ENCODE measurements around the gene TRMT13. TPM values are rescaled to one million over a fixed set of nuclear protein-coding genes. Genes with fewer than 3 reads are reported as not detected.

The TRMT13 gene
- total and polyA plus RNA-seq, 2 of the 13 experiments (the other 11 are each of a cell fraction or from before 2014, with no cell fraction given): 10.0 to 12.4 TPM

DNA sequence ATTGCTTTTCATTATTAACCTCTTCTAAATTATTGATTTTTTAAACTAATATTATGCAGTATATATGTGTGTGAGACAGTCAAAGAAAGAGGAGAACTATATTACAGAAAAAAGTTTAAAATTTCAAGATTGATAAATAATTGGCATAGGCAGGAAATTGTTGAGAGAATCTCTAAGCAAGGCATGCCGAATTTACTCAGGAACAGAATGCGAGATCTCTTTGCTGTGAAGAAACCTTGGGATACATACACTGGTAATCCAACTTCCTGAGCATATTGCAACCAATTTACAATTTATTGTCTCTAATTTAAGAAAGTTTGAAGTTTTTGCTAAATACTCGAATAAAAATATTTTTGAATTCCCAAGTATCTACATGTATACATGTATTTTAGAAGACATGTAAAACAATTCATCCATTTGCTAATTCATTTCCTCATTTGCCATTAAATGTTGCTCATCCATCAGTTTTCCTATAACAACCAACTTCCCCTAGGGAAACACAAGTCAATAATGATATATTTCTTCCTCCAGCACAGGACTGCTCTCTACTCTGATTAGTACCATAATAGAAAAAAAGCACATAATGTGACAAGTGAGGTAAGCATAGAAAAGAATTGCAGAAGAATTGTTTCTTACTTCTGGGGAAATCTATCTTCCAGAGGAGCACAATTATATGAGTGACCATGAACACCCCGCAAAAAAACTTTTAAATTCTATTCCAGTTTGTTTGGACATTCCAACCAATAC, 44.5 kb downstream of the TRMT13 start (continued):
- TF ChIP-seq, protein P1, sequence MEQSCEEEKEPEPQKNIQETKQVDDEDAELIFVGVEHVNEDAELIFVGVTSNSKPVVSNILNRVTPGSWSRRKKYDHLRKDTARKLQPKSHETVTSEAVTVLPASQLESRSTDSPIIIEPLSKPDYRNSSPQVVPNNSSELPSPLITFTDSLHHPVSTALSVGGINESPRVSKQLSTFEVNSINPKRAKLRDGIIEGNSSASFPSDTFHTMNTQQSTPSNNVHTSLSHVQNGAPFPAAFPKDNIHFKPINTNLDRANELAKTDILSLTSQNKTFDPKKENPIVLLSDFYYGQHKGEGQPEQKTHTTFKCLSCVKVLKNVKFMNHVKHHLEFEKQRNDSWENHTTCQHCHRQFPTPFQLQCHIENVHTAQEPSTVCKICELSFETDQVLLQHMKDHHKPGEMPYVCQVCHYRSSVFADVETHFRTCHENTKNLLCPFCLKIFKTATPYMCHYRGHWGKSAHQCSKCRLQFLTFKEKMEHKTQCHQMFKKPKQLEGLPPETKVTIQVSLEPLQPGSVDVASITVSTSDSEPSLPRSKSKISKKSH (CRISPR knock-in tag; IDR thresholded peaks at IDR 0.05; ENCODE audit: borderline replicate concordance): no peak
- no peak for TF ChIP-seq MAFG (CRISPR knock-in tag; IDR thresholded peaks at IDR 0.05)
- TF ChIP-seq SALL2 (CRISPR knock-in tag; IDR thresholded peaks at IDR 0.05): no peak
- TF ChIP-seq CHD2 (IDR thresholded peaks at IDR 0.05; ENCODE audit: low read depth, low read length): no peak
- TF ChIP-seq REPIN1 (CRISPR knock-in tag; IDR thresholded peaks at IDR 0.05; ENCODE audit: borderline replicate concordance, low read depth): no peak
- TF ChIP-seq NR1H2 (CRISPR knock-in tag; IDR thresholded peaks at IDR 0.05; ENCODE audit: borderline replicate concordance, low read depth): no peak

DNA sequence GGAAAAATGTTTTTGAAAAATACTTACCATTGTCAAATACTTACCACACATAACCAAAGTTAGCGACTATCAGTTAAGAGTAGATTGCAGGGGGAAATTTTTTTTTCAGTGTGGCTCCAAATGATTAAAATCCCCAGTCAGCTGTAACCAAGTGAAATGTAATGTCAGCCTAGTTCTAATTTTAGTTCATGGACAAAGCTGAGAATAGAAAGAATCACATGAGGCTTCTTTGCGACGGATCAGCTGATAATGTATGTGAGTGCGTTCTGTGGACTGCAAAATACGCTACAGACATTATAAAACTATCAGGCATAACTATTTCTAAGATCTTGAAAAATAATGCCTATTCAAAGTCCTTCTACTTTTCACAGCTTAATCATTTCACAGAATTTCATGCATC, 45.1 kb downstream of the TRMT13 start, which contains the start of gene LRRC39:
Gene LRRC39, minus strand, starts transcription at position 166 of the 400 bp plus-strand sequence. CDS start 9,740 bp downstream, outside the sequence.
- CTCF ChIA-PET (ENCODE audit: low intra/inter-chr PET ratio, low total read pairs): no interaction called here
- BruUV-seq (replicated peaks): no TSS peak
- Histone ChIP-seq H3K4me1 (ENCODE audit: insufficient read depth, low read length) (no peaks in the 10 kb centered on the region), H3K79me2 (ENCODE audit: insufficient read depth, low read length) (no peaks in the 10 kb centered on the region), H2AFZ (ENCODE audit: low read length) (no peak within 1 kb of the TSS), H4K20me1 (ENCODE audit: insufficient read depth, low read length) (no peaks in the 10 kb centered on the region), H3K4me2 (ENCODE audit: low read depth, low read length) (no peak within 1 kb of the TSS), H3K4me3 (replicated peaks in 1 of 3; ENCODE audit: insufficient read depth in 1 of 3, low read depth in 2 of 3, low read length in 3 of 3) (no peak within 1 kb of the TSS), H3K9me3 (ENCODE audit: low read length) (no peaks in the 10 kb centered on the region), H3K27me3 (ENCODE audit: control insufficient read depth in 1 of 2, insufficient read depth in 2 of 2, low read length in 2 of 2) (no peaks in the 10 kb centered on the region), H3K27ac (ENCODE audit: extremely low read length, insufficient read depth, low read length) (no peak within 1 kb of the TSS), H3K9ac (ENCODE audit: insufficient read depth, low read depth, low read length) (no peak within 1 kb of the TSS), H3K36me3 (replicated peaks in 1 of 2; ENCODE audit: control insufficient read depth in 1 of 2, insufficient read depth in 2 of 2, low read length in 2 of 2) (no peaks in the 10 kb centered on the region)
- FAIRE-seq (no peak), ATAC-seq (no peak), DNase-seq (ENCODE audit: low spot score) (no peak)
- in situ Hi-C loops (cut with HindIII; ENCODE audit: extremely low pct_ligation_motif_present, low pct_unique_long_range_greater_than_20kb) (no loop called here), intact Hi-C loops (cut with micrococcal nuclease; ENCODE audit: unreplicated experiment) (no loop called here)
- no peak for TF ChIP-seq ZNF543 (CRISPR knock-in tag; IDR thresholded peaks at IDR 0.05)
- no peak for TF ChIP-seq SIX1 (CRISPR knock-in tag; IDR thresholded peaks at IDR 0.05; ENCODE audit: borderline replicate concordance)
- TF ChIP-seq FOXA1 (IDR thresholded peaks at IDR 0.05): no peak
- no peak for TF ChIP-seq FOXA1 (CRISPR knock-in tag; IDR thresholded peaks at IDR 0.05)
- no peak for TF ChIP-seq ZNF468 (CRISPR knock-in tag; IDR thresholded peaks at IDR 0.05)
- 65% methylated on average over 5 of the region's 5 CpGs for WGBS (ENCODE audit: low lambda C conversion rate)
- POLR2A ChIA-PET: no interaction called here

Data from HepG2 (cell line).